ENCODE measurements around the gene FAM241A. TPM values are rescaled to one million over a fixed set of nuclear protein-coding genes. Genes with fewer than 3 reads are reported as not detected.
"Not testable (repeated sequence)": the region's sequence is repeated elsewhere in the genome, so short reads cannot be mapped to it uniquely, and the experiment has no call there.

FAM241A gene
- total and polyA plus RNA-seq, 2 donors (not counting 1 experiment from before 2014, with no cell fraction given), result 0.43 to 0.79 TPM

- intact Hi-C loops (cut with micrococcal nuclease), result no loop called here
- Mint-ChIP-seq H3K9me3 (ENCODE audit: insufficient read depth) (no peaks in the 10 kb centered on the region), H3K4me3 (no peak overlapping the region), H3K4me1 (peaks cover 8% of the 10 kb centered on the region), H3K27ac (no peak overlapping the region), H3K27me3 (no peaks in the 10 kb centered on the region)
- Histone ChIP-seq H3K9ac (ENCODE audit: low read length) (no peak overlapping the region), H3K27me3 (replicated peaks in 1 of 4; ENCODE audit: control extremely low read depth in 1 of 4, control insufficient read depth in 3 of 4, insufficient read depth in 4 of 4, low read length in 3 of 4) (no peaks in the 10 kb centered on the region), H3K9me3 (ENCODE audit: control extremely low read depth in 1 of 3, control insufficient read depth in 2 of 3, insufficient read depth in 1 of 3, low read length in 2 of 3) (no peaks in the 10 kb centered on the region), H3K36me3 (replicated peaks in 1 of 2; ENCODE audit: control extremely low read depth in 1 of 2, control insufficient read depth in 1 of 2, extremely low read depth in 1 of 2, insufficient read depth in 2 of 2, low read length in 1 of 2) (no peaks in the 10 kb centered on the region), H2AFZ (ENCODE audit: insufficient read depth, low read depth, low read length, poor library complexity, severe bottlenecking) (peak overlapping the region; percentile 67), H3K27ac (ENCODE audit: low read length in 2 of 2) (no peak overlapping the region), H3K4me3 (ENCODE audit: control extremely low read depth in 1 of 5, extremely low read depth in 1 of 5, insufficient read depth in 1 of 5, low read depth in 2 of 5, low read length in 4 of 5) (no peak overlapping the region), H3K4me2 (replicated peaks; ENCODE audit: low read depth, low read length, poor library complexity, severe bottlenecking) (peak overlapping the region; percentile 9), H3K79me2 (ENCODE audit: control insufficient read depth, insufficient read depth, low read length) (no peaks in the 10 kb centered on the region), H3K4me1 (ENCODE audit: control insufficient read depth in 2 of 2, insufficient read depth in 2 of 2, low read length in 2 of 2) (peaks cover 0 to 3% of the 10 kb centered on the region in 2 donors), H4K20me1 (ENCODE audit: control insufficient read depth, insufficient read depth, low read length, poor library complexity, severe bottlenecking) (no peaks in the 10 kb centered on the region)
- no peak for ATAC-seq (ENCODE audit: low read depth)
- DNase-seq, result no peak
- no CpG with 5 or more reads among the region's 1 CpG for WGBS (ENCODE audit: insufficient coverage)
- ChIA-PET POLR2A (no interaction called here), CTCF (interaction anchor here (1.2 kb wide), 1 partner anchor 11 kb away, joined by 3 read pairs; no protein-coding TSS in a partner anchor)
- TF ChIP-seq CTCF (IDR thresholded peaks at IDR 0.05) (no peak), EZH2 (IDR thresholded peaks at IDR 0.05; ENCODE audit: borderline replicate concordance, insufficient read depth, low read depth, low read length, poor library complexity, severe bottlenecking) (no peak)
Observed at GRCh38 chr4:112110059-112110425, 35.2 kb upstream of the FAM241A start.

- POLR2A ChIA-PET, result no interaction called here
- no peaks in the 10 kb centered on the region for H3K9me3 Mint-ChIP-seq (ENCODE audit: insufficient read depth)
- ATAC-seq (ENCODE audit: low read depth), result no peak
- CTCF ChIA-PET, result no interaction called here
- no peak overlapping the region for H3K27ac Mint-ChIP-seq
- TF ChIP-seq EZH2 (IDR thresholded peaks at IDR 0.05; ENCODE audit: borderline replicate concordance, insufficient read depth, low read depth, low read length, poor library complexity, severe bottlenecking) (no peak), CTCF (IDR thresholded peaks at IDR 0.05) (no peak)
- H3K36me3 ChIP-seq (replicated peaks in 1 of 2; ENCODE audit: control extremely low read depth in 1 of 2, control insufficient read depth in 1 of 2, extremely low read depth in 1 of 2, insufficient read depth in 2 of 2, low read length in 1 of 2), result no peaks in the 10 kb centered on the region
- WGBS (ENCODE audit: insufficient coverage), result no CpG with 5 or more reads among the region's 1 CpG
- H3K4me3 Mint-ChIP-seq, result no peak overlapping the region
- no peaks in the 10 kb centered on the region for H3K9me3 ChIP-seq (ENCODE audit: control extremely low read depth in 1 of 3, control insufficient read depth in 2 of 3, insufficient read depth in 1 of 3, low read length in 2 of 3)
- H2AFZ ChIP-seq (ENCODE audit: insufficient read depth, low read depth, low read length, poor library complexity, severe bottlenecking), result peak overlapping the region; percentile 21
- no peaks in the 10 kb centered on the region for H4K20me1 ChIP-seq (ENCODE audit: control insufficient read depth, insufficient read depth, low read length, poor library complexity, severe bottlenecking)
- H3K4me1 ChIP-seq (ENCODE audit: control insufficient read depth in 2 of 2, insufficient read depth in 2 of 2, low read length in 2 of 2), result peaks cover 0 to 3% of the 10 kb centered on the region in 2 donors
- no peaks in the 10 kb centered on the region for H3K79me2 ChIP-seq (ENCODE audit: control insufficient read depth, insufficient read depth, low read length)
- H3K27ac ChIP-seq (ENCODE audit: low read length in 2 of 2), result no peak overlapping the region
- peaks cover 8% of the 10 kb centered on the region for H3K4me1 Mint-ChIP-seq
- no peak for DNase-seq
- no peak overlapping the region for H3K4me3 ChIP-seq (ENCODE audit: control extremely low read depth in 1 of 5, extremely low read depth in 1 of 5, insufficient read depth in 1 of 5, low read depth in 2 of 5, low read length in 4 of 5)
- H3K27me3 ChIP-seq (replicated peaks in 1 of 4; ENCODE audit: control extremely low read depth in 1 of 4, control insufficient read depth in 3 of 4, insufficient read depth in 4 of 4, low read length in 3 of 4), result no peaks in the 10 kb centered on the region
- no peak overlapping the region for H3K9ac ChIP-seq (ENCODE audit: low read length)
- no peak overlapping the region for H3K4me2 ChIP-seq (replicated peaks; ENCODE audit: low read depth, low read length, poor library complexity, severe bottlenecking)
- H3K27me3 Mint-ChIP-seq, result no peaks in the 10 kb centered on the region
- intact Hi-C loops (cut with micrococcal nuclease), result no loop called here
Observed at GRCh38 chr4:112111306-112111705, 33.9 kb upstream of the FAM241A start.

GRCh38 chr4:112112095-112112494 lies 33.2 kb upstream of the FAM241A start:
- H3K4me3 ChIP-seq (ENCODE audit: control extremely low read depth in 1 of 5, extremely low read depth in 1 of 5, insufficient read depth in 1 of 5, low read depth in 2 of 5, low read length in 4 of 5); DNase-seq; H3K27ac Mint-ChIP-seq; H3K4me2 ChIP-seq (replicated peaks; ENCODE audit: low read depth, low read length, poor library complexity, severe bottlenecking); H3K27me3 Mint-ChIP-seq; H3K9ac ChIP-seq (ENCODE audit: low read length); H3K9me3 ChIP-seq (ENCODE audit: control extremely low read depth in 1 of 3, control insufficient read depth in 2 of 3, insufficient read depth in 1 of 3, low read length in 2 of 3); ATAC-seq (ENCODE audit: low read depth); H4K20me1 ChIP-seq (ENCODE audit: control insufficient read depth, insufficient read depth, low read length, poor library complexity, severe bottlenecking); intact Hi-C loops (cut with micrococcal nuclease); H3K4me1 ChIP-seq (ENCODE audit: control insufficient read depth in 2 of 2, insufficient read depth in 2 of 2, low read length in 2 of 2); H3K9me3 Mint-ChIP-seq (ENCODE audit: insufficient read depth); H2AFZ ChIP-seq (ENCODE audit: insufficient read depth, low read depth, low read length, poor library complexity, severe bottlenecking); H3K4me3 Mint-ChIP-seq; H3K36me3 ChIP-seq (replicated peaks in 1 of 2; ENCODE audit: control extremely low read depth in 1 of 2, control insufficient read depth in 1 of 2, extremely low read depth in 1 of 2, insufficient read depth in 2 of 2, low read length in 1 of 2); H3K27me3 ChIP-seq (replicated peaks in 1 of 4; ENCODE audit: control extremely low read depth in 1 of 4, control insufficient read depth in 3 of 4, insufficient read depth in 4 of 4, low read length in 3 of 4); POLR2A ChIA-PET; H3K27ac ChIP-seq (ENCODE audit: low read length in 2 of 2); H3K4me1 Mint-ChIP-seq; H3K79me2 ChIP-seq (ENCODE audit: control insufficient read depth, insufficient read depth, low read length): not testable (repeated sequence)
- CTCF ChIA-PET, result interaction anchor here (1.6 kb wide), 1 partner anchor 12 kb away, joined by 4 read pairs; no protein-coding TSS in a partner anchor
- 72% methylated on average over 4 of the region's 7 CpGs for WGBS (ENCODE audit: insufficient coverage)

Data from B cell (primary cell).